Spleen (tissue), 7 donors: ENCODE results near the gene MCRS1.

ENCODE experiments used
- POLR2A ChIP-seq, 3 donors: fragments of 450-650 bp; IDR thresholded peaks; one replicate each; pipeline ENCODE4 v1.5.1; 2017; ENCODE audit warnings: antibody characterized with exemption in 3 of 3, mild to moderate bottlenecking in 1 of 3
- TF ChIP-seq, protein P1 (sequence below), 11 experiments: fragments of 200-600 bp in 7 of 11; fragments of 450-650 bp in 4 of 11; sonication (generic) in 4 of 11; IDR thresholded peaks in 8 of 11; conservative IDR thresholded peaks in 3 of 11; 1 replicate in 7 of 11; 2 replicates in 4 of 11; pipeline versions ENCODE4 v1.4.0 to v1.8.0; 2016 to 2021; ENCODE audit warnings: antibody characterized with exemption in 11 of 11, inconsistent platforms in 4 of 11, mild to moderate bottlenecking in 1 of 11
- donor health status: DM: no; HTN: no; CAD: no; lungs with moderate emphysema.
- donor health status: DM: no; HTN: no; CAD: no.
- donor health status: DM: no; HTN: no; CAD: no.

DNA sequence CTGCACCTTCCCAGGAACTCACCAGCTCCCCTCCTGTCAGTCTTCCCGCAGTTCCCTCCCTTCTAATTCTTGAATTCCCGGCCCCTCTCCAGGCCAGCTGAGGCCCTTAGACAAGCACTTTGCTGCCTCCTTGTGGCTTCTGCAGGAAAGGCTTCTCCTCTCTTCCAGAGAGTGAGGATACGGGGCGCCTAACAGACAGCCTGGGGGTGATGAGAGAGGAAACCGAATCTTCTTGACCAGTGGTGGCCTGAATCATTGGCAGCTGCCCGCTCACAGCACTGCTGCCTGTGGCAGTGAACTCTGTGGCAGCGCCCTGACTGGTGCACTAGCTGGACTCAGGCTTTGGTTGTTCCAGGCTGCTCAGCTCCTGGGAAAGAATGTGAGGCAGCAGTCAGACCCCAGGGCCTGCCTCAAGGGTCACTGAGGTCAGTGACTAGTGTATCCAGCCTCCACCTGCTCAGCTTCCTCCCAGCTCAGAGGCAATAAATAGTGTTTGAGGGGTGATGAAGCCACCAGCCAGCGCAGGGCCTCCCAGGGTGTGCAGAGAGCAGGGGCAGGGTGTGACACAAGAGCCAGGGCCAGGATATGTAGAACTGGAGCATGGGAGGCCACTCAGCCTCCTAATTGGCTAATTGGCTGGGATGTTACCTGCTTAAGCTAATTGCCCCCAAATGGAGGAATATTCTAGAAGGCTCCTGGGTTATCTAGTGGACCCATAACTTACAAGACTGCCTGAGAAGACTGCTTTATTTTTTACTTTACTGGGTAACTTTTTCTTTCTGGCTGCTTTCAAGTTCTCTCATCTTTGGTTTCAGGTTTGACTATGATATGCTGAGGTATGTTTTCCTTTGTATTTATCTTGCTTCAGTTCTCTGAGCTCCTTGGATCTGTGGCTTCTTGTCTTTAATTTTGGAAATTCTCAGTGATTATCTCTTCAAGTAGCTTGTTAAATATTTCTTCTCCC lies 12.9 kb upstream of the MCRS1 start:
- TF ChIP-seq, protein P1, sequence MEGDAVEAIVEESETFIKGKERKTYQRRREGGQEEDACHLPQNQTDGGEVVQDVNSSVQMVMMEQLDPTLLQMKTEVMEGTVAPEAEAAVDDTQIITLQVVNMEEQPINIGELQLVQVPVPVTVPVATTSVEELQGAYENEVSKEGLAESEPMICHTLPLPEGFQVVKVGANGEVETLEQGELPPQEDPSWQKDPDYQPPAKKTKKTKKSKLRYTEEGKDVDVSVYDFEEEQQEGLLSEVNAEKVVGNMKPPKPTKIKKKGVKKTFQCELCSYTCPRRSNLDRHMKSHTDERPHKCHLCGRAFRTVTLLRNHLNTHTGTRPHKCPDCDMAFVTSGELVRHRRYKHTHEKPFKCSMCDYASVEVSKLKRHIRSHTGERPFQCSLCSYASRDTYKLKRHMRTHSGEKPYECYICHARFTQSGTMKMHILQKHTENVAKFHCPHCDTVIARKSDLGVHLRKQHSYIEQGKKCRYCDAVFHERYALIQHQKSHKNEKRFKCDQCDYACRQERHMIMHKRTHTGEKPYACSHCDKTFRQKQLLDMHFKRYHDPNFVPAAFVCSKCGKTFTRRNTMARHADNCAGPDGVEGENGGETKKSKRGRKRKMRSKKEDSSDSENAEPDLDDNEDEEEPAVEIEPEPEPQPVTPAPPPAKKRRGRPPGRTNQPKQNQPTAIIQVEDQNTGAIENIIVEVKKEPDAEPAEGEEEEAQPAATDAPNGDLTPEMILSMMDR (IDR thresholded peaks at IDR 0.05 in 8 of 11, conservative IDR thresholded peaks at IDR 0.05 in 3 of 11), result peak; percentile 23 to 83 (median 65)
- TF ChIP-seq POLR2A (IDR thresholded peaks at IDR 0.05), result no peak
